HG03196 (cell line): ENCODE measurements around the gene ERBB4.
"Not testable (repeated sequence)": the region's sequence is repeated elsewhere in the genome, so short reads cannot be mapped to it uniquely, and the experiment has no call there.

Source experiments
- ATAC-seq: cut with Tn5 transposase; IDR thresholded peaks from one replicate; pipeline ENCODE4 v1.9.1; 2021; ENCODE audit not compliant: unreplicated experiment

The ERBB4 gene

GRCh38 chr2:211760103-211760502 is 778.5 kb downstream of the ERBB4 start:
- no peak for ATAC-seq

GRCh38 chr2:211756266-211756665 is 782.3 kb downstream of the ERBB4 start:
- no peak for ATAC-seq

GRCh38 chr2:211755187-211755586 is 783.4 kb downstream of the ERBB4 start:
- no peak for ATAC-seq

GRCh38 chr2:211751848-211752247 is 786.8 kb downstream of the ERBB4 start:
- no peak for ATAC-seq

- no peak for ATAC-seq
These were observed 790.3 kb downstream of the ERBB4 start for GRCh38 chr2:211748339-211748738.

GRCh38 chr2:211745295-211746097 is 793.1 kb downstream of the ERBB4 start:
- ATAC-seq, result peak; percentile 89

GRCh38 chr2:211744379-211744778 is 794.2 kb downstream of the ERBB4 start:
- ATAC-seq, result no peak

GRCh38 chr2:211741966-211742365 is 796.6 kb downstream of the ERBB4 start:
- ATAC-seq, result no peak

- no peak for ATAC-seq
These were observed 801.3 kb downstream of the ERBB4 start for GRCh38 chr2:211737282-211737681.

GRCh38 chr2:211730215-211730614 is 808.4 kb downstream of the ERBB4 start:
- ATAC-seq, result no peak

- ATAC-seq, result no peak
These were observed 809.2 kb downstream of the ERBB4 start for GRCh38 chr2:211729433-211729832.

- ATAC-seq, result no peak
These were observed 813.7 kb downstream of the ERBB4 start for GRCh38 chr2:211724933-211725332.

GRCh38 chr2:211723398-211723797 is 815.2 kb downstream of the ERBB4 start:
- no peak for ATAC-seq

- no peak for ATAC-seq
These were observed 815.7 kb downstream of the ERBB4 start for GRCh38 chr2:211722928-211723327.

- ATAC-seq, result not testable (repeated sequence)
These were observed 816.7 kb downstream of the ERBB4 start for GRCh38 chr2:211721874-211722273.

GRCh38 chr2:211709389-211709788 is 829.2 kb downstream of the ERBB4 start:
- no peak for ATAC-seq

GRCh38 chr2:211692689-211693088 is 845.9 kb downstream of the ERBB4 start:
- ATAC-seq, result no peak

- no peak for ATAC-seq
These were observed 847.9 kb downstream of the ERBB4 start for GRCh38 chr2:211690736-211691135.

- ATAC-seq, result no peak
These were observed 850.4 kb downstream of the ERBB4 start for GRCh38 chr2:211688196-211688595.

- no peak for ATAC-seq
These were observed 863.9 kb downstream of the ERBB4 start for GRCh38 chr2:211674715-211675114.

GRCh38 chr2:211673133-211673905 is 865.3 kb downstream of the ERBB4 start:
- no peak for ATAC-seq

GRCh38 chr2:211671977-211672376 is 866.6 kb downstream of the ERBB4 start:
- ATAC-seq, result no peak
